ENCODE data around the gene TMEM248.

- TF ChIP-seq, protein P1, sequence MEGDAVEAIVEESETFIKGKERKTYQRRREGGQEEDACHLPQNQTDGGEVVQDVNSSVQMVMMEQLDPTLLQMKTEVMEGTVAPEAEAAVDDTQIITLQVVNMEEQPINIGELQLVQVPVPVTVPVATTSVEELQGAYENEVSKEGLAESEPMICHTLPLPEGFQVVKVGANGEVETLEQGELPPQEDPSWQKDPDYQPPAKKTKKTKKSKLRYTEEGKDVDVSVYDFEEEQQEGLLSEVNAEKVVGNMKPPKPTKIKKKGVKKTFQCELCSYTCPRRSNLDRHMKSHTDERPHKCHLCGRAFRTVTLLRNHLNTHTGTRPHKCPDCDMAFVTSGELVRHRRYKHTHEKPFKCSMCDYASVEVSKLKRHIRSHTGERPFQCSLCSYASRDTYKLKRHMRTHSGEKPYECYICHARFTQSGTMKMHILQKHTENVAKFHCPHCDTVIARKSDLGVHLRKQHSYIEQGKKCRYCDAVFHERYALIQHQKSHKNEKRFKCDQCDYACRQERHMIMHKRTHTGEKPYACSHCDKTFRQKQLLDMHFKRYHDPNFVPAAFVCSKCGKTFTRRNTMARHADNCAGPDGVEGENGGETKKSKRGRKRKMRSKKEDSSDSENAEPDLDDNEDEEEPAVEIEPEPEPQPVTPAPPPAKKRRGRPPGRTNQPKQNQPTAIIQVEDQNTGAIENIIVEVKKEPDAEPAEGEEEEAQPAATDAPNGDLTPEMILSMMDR (IDR thresholded peaks at IDR 0.05; ENCODE audit: low read depth, low read length): no peak
- TF ChIP-seq EZH2phosphoT487 (IDR thresholded peaks at IDR 0.05; ENCODE audit: low read depth): no peak
These were observed 769 bp upstream of the TMEM248 start for GRCh38 chr7:66920256-66920655.
